AG09309 (cell line): Measurements from ENCODE around the gene LONP1.
"Not testable (repeated sequence)": the region's sequence is repeated elsewhere in the genome, so short reads cannot be mapped to it uniquely, and the experiment has no call there.

ENCODE experiments used
- DNase-seq: peaks from one replicate; pipeline ENCODE4 v3.0.0-alpha.2; 2010; ENCODE audit warnings: low read depth
- H3K4me3 ChIP-seq: 2 replicates; pipeline ENCODE4 v1.5.1; 2011; ENCODE audit warnings: mild to moderate bottlenecking, low read depth, low read length, moderate library complexity; ENCODE audit not compliant: control insufficient read depth
- CTCF ChIP-seq: IDR thresholded peaks from 2 replicates; pipeline ENCODE4 v1.5.1; 2011; ENCODE audit warnings: mild to moderate bottlenecking, low read depth, low read length, inconsistent platforms; ENCODE audit not compliant: insufficient read depth, control insufficient read depth; ENCODE audit errors: missing control alignments

LONP1 gene

GRCh38 chr19:5711713-5712161 is 8.2 kb downstream of the LONP1 start:
- no peak for TF ChIP-seq CTCF
- no peak overlapping the region for H3K4me3 ChIP-seq
- no peak for DNase-seq

- no peak for TF ChIP-seq CTCF
- no peak overlapping the region for H3K4me3 ChIP-seq
- DNase-seq, result no peak
Measured at GRCh38 chr19:5711025-5711424, 8.9 kb downstream of the LONP1 start.

GRCh38 chr19:5707576-5708575 is 12.1 kb downstream of the LONP1 start:
- no peak overlapping the region for H3K4me3 ChIP-seq
- no peak for DNase-seq
- no peak for TF ChIP-seq CTCF

- no peak for TF ChIP-seq CTCF
- DNase-seq, result no peak
- no peak overlapping the region for H3K4me3 ChIP-seq
Measured at GRCh38 chr19:5706876-5707573, 12.9 kb downstream of the LONP1 start.

GRCh38 chr19:5705552-5705951 is 14.4 kb downstream of the LONP1 start:
- no peak for DNase-seq
- H3K4me3 ChIP-seq, result no peak overlapping the region
- no peak for TF ChIP-seq CTCF

- no peak for DNase-seq
- TF ChIP-seq CTCF, result no peak
- H3K4me3 ChIP-seq, result no peak overlapping the region
Measured at GRCh38 chr19:5703819-5704818, 15.8 kb downstream of the LONP1 start.

GRCh38 chr19:5702053-5702410 is 17.9 kb downstream of the LONP1 start:
- H3K4me3 ChIP-seq, DNase-seq: not testable (repeated sequence)
